ENCODE data around the gene GALNT17. TPM values are rescaled to one million over a fixed set of nuclear protein-coding genes. Genes with fewer than 3 reads are reported as not detected.

GALNT17 gene
- polyA plus RNA-seq, 1 donor from 2014 or later, result 15.7 TPM

GRCh38 chr7:71327946-71328345, 196.0 kb downstream of the GALNT17 start:
- no peaks in the 10 kb centered on the region for H3K79me2 ChIP-seq (replicated peaks; ENCODE audit: insufficient read depth, low read length)
- H3K4me3 ChIP-seq (ENCODE audit: low read length), result no peak overlapping the region
- no peaks in the 10 kb centered on the region for H3K36me3 ChIP-seq (ENCODE audit: insufficient read depth, low read length)
- H2AFZ ChIP-seq (ENCODE audit: low read depth, low read length), result no peak overlapping the region
- no peaks in the 10 kb centered on the region for H3F3A ChIP-seq (ENCODE audit: insufficient read depth, low read length, poor library complexity, severe bottlenecking)
- H3K27me3 ChIP-seq (ENCODE audit: insufficient read depth, low read depth, low read length), result no peaks in the 10 kb centered on the region
- no peaks in the 10 kb centered on the region for H4K20me1 ChIP-seq (ENCODE audit: insufficient read depth)
- H3K9me3 ChIP-seq (ENCODE audit: low read length), result no peaks in the 10 kb centered on the region
- TF ChIP-seq RAD21 (conservative IDR thresholded peaks at IDR 0.05) (no peak), SMC3 (conservative IDR thresholded peaks at IDR 0.05; ENCODE audit: poor library complexity) (no peak), TAF1 (IDR thresholded peaks at IDR 0.05; ENCODE audit: low read depth) (no peak), POLR2AphosphoS5 (IDR thresholded peaks at IDR 0.05) (no peak), CTCF (IDR thresholded peaks at IDR 0.05; ENCODE audit: poor library complexity, severe bottlenecking) (no peak), MXI1 (conservative IDR thresholded peaks at IDR 0.05; ENCODE audit: poor library complexity, severe bottlenecking) (no peak), EZH2 (IDR thresholded peaks at IDR 0.05; ENCODE audit: borderline replicate concordance, insufficient read depth, low read length, poor library complexity, severe bottlenecking) (no peak), EP300 (conservative IDR thresholded peaks at IDR 0.05; ENCODE audit: poor library complexity, severe bottlenecking) (no peak)
- TF ChIP-seq, protein P1, sequence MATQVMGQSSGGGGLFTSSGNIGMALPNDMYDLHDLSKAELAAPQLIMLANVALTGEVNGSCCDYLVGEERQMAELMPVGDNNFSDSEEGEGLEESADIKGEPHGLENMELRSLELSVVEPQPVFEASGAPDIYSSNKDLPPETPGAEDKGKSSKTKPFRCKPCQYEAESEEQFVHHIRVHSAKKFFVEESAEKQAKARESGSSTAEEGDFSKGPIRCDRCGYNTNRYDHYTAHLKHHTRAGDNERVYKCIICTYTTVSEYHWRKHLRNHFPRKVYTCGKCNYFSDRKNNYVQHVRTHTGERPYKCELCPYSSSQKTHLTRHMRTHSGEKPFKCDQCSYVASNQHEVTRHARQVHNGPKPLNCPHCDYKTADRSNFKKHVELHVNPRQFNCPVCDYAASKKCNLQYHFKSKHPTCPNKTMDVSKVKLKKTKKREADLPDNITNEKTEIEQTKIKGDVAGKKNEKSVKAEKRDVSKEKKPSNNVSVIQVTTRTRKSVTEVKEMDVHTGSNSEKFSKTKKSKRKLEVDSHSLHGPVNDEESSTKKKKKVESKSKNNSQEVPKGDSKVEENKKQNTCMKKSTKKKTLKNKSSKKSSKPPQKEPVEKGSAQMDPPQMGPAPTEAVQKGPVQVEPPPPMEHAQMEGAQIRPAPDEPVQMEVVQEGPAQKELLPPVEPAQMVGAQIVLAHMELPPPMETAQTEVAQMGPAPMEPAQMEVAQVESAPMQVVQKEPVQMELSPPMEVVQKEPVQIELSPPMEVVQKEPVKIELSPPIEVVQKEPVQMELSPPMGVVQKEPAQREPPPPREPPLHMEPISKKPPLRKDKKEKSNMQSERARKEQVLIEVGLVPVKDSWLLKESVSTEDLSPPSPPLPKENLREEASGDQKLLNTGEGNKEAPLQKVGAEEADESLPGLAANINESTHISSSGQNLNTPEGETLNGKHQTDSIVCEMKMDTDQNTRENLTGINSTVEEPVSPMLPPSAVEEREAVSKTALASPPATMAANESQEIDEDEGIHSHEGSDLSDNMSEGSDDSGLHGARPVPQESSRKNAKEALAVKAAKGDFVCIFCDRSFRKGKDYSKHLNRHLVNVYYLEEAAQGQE (IDR thresholded peaks at IDR 0.05; ENCODE audit: borderline replicate concordance), result no peak
- no peak overlapping the region for H3K4me2 ChIP-seq (ENCODE audit: low read length)
- no peak overlapping the region for H3K9ac ChIP-seq (ENCODE audit: low read length)
- H3K27ac ChIP-seq (ENCODE audit: low read length), result no peak overlapping the region
- no peaks in the 10 kb centered on the region for H3K9me2 ChIP-seq (ENCODE audit: insufficient read depth, low read length)

GRCh38 chr7:71329030-71329660, 197.2 kb downstream of the GALNT17 start:
- no peak overlapping the region for H3K4me2 ChIP-seq (ENCODE audit: low read length)

More at GRCh38 chr7:71329030-71329660, 197.2 kb downstream of the GALNT17 start:
- Histone ChIP-seq H3K36me3 (ENCODE audit: insufficient read depth, low read length) (no peaks in the 10 kb centered on the region), H3K9ac (ENCODE audit: low read length) (no peak overlapping the region), H3K27me3 (ENCODE audit: insufficient read depth, low read depth, low read length) (no peaks in the 10 kb centered on the region), H3K79me2 (replicated peaks; ENCODE audit: insufficient read depth, low read length) (no peaks in the 10 kb centered on the region), H3F3A (ENCODE audit: insufficient read depth, low read length, poor library complexity, severe bottlenecking) (no peaks in the 10 kb centered on the region), H2AFZ (ENCODE audit: low read depth, low read length) (no peak overlapping the region), H4K20me1 (ENCODE audit: insufficient read depth) (no peaks in the 10 kb centered on the region), H3K4me3 (ENCODE audit: low read length) (no peak overlapping the region), H3K9me2 (ENCODE audit: insufficient read depth, low read length) (no peaks in the 10 kb centered on the region), H3K27ac (ENCODE audit: low read length) (no peak overlapping the region), H3K9me3 (ENCODE audit: low read length) (no peaks in the 10 kb centered on the region)
- TF ChIP-seq CTCF (IDR thresholded peaks at IDR 0.05; ENCODE audit: poor library complexity, severe bottlenecking) (no peak), MXI1 (conservative IDR thresholded peaks at IDR 0.05; ENCODE audit: poor library complexity, severe bottlenecking) (no peak), TAF1 (IDR thresholded peaks at IDR 0.05; ENCODE audit: low read depth) (no peak), RAD21 (conservative IDR thresholded peaks at IDR 0.05) (no peak), EZH2 (IDR thresholded peaks at IDR 0.05; ENCODE audit: borderline replicate concordance, insufficient read depth, low read length, poor library complexity, severe bottlenecking) (no peak), EP300 (conservative IDR thresholded peaks at IDR 0.05; ENCODE audit: poor library complexity, severe bottlenecking) (no peak), POLR2AphosphoS5 (IDR thresholded peaks at IDR 0.05) (no peak), SMC3 (conservative IDR thresholded peaks at IDR 0.05; ENCODE audit: poor library complexity) (no peak)
- TF ChIP-seq, protein P1 (IDR thresholded peaks at IDR 0.05; ENCODE audit: borderline replicate concordance), result no peak

Data from neural cell (in vitro differentiated cells).